Measurements from ENCODE around the gene GATA5. TPM values are rescaled to one million over a fixed set of nuclear protein-coding genes. Genes with fewer than 3 reads are reported as not detected.
"Not testable (repeated sequence)": the region's sequence is repeated elsewhere in the genome, so short reads cannot be mapped to it uniquely, and the experiment has no call there.

GATA5 gene
- total RNA-seq, 1 experiment from 2014 or later: 4.7 TPM

- no peak for DNase-seq (ENCODE audit: low spot score)
These were observed 44.8 kb downstream of the GATA5 start for GRCh38 chr20:62430866-62431447.

- no peak for DNase-seq (ENCODE audit: low spot score)
These were observed 45.4 kb downstream of the GATA5 start for GRCh38 chr20:62430311-62430853.

GRCh38 chr20:62429455-62430310, 46.1 kb downstream of the GATA5 start:
- no peak for DNase-seq (ENCODE audit: low spot score)

GRCh38 chr20:62428396-62429295, 47.1 kb downstream of the GATA5 start:
- no peak for DNase-seq (ENCODE audit: low spot score)

GRCh38 chr20:62428002-62428372, 47.8 kb downstream of the GATA5 start:
- DNase-seq (ENCODE audit: low spot score): no peak

GRCh38 chr20:62427172-62428001, 48.4 kb downstream of the GATA5 start, which contains the start of gene RBBP8NL:
Gene RBBP8NL, minus strand, starts transcription at chr20:62427539. Its CDS starts 7,892 bp downstream, at chr20:62419647.
- DNase-seq (ENCODE audit: low spot score): no peak

- DNase-seq (ENCODE audit: low spot score): no peak
These were observed 49.1 kb downstream of the GATA5 start for GRCh38 chr20:62426699-62427131.

- DNase-seq (ENCODE audit: low spot score): not testable (repeated sequence)
These were observed 49.8 kb downstream of the GATA5 start for GRCh38 chr20:62426059-62426348.

GRCh38 chr20:62425281-62426058, 50.3 kb downstream of the GATA5 start:
- DNase-seq (ENCODE audit: low spot score): no peak

- DNase-seq (ENCODE audit: low spot score): no peak
These were observed 51.3 kb downstream of the GATA5 start for GRCh38 chr20:62424249-62425107.

- no peak for DNase-seq (ENCODE audit: low spot score)
These were observed 52.5 kb downstream of the GATA5 start for GRCh38 chr20:62423326-62423706.

- DNase-seq (ENCODE audit: low spot score): no peak
These were observed 53.0 kb downstream of the GATA5 start for GRCh38 chr20:62422636-62423325.

- no peak for DNase-seq (ENCODE audit: low spot score)
These were observed 54.1 kb downstream of the GATA5 start for GRCh38 chr20:62421716-62421990.

GRCh38 chr20:62420846-62421715, 54.7 kb downstream of the GATA5 start:
- no peak for DNase-seq (ENCODE audit: low spot score)

GRCh38 chr20:62419759-62420158, 56.0 kb downstream of the GATA5 start:
- DNase-seq (ENCODE audit: low spot score): no peak

- DNase-seq (ENCODE audit: low spot score): no peak
These were observed 56.9 kb downstream of the GATA5 start for GRCh38 chr20:62418709-62419487.

GRCh38 chr20:62417981-62418708, 57.6 kb downstream of the GATA5 start:
- DNase-seq (ENCODE audit: low spot score): no peak
